Activated CD8-positive, alpha-beta memory T cell treated with anti-CD3 and anti-CD28 coated beads for 48 hours (primary cell): ENCODE data around the gene MAPK7.

Experiments
- DNase-seq, 3 experiments: peaks; one replicate each; pipeline ENCODE4 v3.0.0-alpha.2; 2020; ENCODE audit warnings: low read depth in 2 of 3, low spot score in 2 of 3

Gene MAPK7

DNA sequence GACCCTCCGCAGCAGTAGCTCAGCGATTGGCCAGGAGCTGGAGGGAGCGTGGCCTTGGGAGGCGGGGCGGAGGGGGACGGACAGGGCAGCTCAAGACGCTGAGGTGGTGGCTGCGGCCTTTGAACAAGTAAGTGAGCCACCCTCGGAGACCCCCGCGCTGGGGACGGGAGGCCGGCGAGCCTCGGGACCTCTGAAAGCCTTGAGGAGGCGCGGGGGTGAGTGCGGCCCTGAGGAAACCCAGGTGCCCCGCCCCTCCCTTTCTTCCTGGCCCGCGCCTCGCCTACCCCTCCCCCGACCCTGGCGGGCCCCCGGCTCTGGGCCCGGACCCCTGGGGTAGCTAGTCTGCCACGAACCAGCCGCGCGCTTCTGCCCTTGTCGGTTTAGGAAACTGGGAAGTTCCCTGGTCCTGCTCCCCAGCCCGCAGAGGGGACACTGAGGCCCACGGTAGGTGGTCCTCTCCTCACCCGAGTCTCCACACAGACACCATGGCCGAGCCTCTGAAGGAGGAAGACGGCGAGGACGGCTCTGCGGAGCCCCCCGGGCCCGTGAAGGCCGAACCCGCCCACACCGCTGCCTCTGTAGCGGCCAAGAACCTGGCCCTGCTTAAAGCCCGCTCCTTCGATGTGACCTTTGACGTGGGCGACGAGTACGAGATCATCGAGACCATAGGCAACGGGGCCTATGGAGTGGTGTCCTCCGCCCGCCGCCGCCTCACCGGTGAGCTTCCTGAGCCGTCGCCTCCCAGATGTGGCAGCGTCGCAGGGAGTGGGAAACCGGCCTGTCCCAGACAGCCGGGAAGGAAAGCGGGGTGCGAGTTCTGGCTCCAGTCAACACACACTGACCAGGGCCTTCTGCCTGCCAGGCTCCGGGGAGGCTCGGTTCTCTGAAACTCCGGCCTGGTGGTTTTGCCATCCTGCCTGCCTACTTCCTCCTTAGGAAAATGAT, at the start of gene MAPK7:
Gene MAPK7, plus strand, starts transcription at position 83 of the 945 bp plus-strand sequence. Its CDS starts 403 bp downstream, at position 486.
- no peak for DNase-seq

DNA sequence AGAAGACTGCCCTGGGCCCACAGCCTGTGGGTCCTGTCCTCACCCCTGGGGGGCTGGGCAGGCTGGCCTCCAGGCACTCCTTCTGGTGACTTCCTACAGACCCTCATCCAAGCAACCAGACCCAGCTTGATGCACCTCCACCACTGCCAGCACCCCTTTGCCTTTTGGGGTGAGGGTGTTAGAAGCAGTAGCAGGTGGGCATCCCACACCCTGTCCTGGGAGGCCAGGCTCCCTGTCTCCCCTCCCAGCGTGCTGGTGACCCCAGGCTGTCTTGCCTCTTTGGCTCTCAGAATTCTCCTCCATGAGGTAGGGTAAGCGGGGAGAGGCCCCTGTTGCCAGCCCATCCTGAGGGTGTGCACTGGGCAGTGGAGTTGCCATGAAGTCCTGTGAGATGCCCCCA, 49.2 kb upstream of the MAPK7 start:
- no peak for DNase-seq

DNA sequence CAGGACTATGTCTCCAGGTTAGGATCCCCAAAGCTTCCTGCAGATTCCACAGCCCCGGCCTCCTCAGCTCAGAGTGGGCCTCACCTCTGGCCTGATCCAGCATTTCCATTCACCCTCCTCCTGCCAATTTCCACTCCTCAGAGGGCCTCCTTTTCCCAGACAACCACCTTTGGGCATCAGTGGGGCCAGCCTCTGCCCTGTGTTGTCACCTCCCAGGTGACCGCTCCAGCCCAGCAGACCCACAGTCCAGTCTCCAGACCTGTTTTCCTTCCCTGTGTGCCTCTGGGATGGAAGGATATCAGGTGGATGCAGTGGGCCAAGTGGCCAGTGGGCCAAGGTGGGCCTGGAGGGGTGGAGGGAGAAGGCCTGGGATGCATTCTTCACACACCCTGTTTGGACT, 48.5 kb upstream of the MAPK7 start:
- DNase-seq: no peak

DNA sequence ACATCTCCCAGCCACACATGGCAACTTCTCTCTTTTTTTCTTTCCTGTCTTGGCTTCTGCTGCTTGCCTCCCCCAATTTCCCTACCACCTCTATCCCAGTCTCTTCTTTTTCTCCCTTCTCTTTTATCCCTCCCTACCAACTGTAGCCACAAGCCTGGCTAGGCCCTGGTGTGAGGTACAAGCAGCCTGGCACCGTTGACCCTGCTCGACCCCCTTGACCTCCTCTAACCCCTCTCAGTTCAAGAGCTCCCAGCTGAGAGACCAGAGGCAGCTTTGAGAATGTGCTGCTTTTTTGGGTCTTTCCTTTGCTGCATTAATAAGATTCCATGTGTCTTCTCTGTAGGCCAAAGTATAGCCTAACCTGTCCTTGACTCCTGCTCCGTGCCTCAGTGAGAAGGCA, 48.0 kb upstream of the MAPK7 start:
- no peak for DNase-seq

DNA sequence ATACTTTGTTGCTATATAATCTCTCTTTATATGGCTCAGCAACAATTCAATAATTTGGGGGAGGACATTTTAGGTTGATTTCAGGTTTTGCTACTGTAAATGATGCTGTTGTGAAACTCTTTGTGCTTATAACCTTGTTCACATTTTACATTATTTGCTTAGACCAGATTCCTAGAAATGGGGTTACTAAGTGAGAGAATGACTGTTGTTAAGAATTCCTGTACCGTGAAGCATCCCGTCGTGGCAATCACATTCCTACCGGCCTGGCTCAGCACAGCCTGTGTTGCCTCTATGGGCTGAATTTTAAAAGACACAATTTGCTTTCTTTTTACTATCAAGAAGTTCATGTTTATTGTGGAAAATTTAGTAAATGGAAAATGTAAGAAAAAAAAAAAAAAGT, 47.2 kb upstream of the MAPK7 start:
- DNase-seq: no peak

DNA sequence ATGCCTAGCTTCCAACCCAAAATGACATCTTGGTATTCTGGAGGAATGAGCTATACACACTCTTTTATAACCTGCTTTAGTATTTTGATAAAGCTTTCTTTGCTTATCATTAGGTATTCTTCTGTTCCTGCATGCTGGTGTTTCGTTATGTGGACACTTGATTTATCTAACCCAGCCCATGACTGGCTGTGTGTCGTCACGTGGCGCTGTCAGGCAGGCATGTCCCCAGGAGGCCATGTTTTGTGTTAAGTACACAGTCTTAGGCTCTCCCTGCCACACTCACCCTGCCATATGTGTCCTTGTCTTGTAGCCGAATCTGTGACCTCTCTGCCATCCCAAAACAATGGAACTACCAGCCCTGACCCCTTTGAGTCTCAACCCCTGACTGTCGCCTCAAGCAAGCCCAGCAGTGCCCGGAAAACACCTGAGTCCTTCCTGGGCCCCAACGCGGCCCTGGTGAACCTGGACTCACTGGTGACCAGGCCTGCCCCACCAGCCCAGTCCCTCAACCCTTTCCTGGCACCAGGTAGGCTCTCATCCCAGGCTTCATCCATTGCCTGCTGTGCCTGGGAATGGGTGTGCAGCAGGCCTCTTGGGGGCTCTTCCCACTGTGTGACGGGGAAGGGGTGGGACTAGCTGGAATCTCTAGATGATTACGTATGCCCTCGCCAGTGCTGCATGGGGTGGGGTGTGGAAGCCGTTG, 46.6 kb upstream of the MAPK7 start:
- DNase-seq: no peak

DNA sequence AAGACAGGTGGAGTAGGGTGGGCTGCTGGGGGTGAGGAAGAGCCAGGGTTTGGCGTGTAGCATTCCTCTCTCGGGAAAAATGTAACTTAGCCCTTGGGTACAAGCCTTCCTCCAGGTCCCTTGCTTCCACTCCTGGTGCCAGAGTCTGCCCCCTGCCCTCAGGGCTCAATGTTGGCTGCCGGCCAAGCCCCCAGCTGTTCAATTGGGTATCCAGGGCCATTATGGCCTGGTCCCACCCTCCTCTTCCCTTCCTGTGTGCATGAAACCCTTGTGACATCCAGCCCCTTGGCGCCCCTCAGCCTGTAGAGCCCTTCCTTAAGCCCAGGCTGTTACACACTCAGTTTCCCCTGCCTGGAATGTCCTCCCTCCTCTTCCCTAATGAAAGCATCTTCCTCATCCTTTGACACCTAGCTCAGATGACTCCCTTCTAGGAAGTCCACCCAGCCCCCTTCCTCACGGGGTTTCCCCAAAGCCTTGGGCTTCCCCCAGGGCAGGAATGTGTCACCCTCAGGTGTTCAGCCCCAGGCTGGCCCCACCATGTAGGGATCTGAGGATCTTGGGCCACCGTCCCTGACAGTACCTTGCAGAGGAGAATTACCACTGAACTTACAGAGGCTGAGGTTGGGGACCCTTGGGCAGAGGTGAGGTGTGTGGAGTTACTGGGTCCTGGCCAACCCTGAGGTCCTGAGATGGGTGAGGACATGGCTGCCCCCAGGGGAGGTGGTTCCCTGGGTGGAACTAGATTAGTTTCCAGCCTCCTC, 45.7 kb upstream of the MAPK7 start:
- DNase-seq: no peak

DNA sequence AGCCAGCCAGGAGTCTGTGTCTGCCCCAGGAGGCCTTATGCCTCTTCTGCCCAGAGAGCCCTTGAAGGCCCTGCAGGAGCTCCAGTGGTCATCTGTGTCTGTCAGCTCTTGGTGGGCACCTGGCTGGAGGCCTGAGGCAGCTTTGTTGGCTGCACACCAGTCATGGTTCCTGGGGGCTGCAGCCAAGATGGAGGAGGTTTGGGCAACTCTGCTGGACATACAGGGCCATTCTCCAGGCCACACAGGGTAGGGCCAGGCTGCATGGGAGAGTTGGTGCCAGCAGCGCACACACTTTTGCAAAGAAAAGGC, 45.2 kb upstream of the MAPK7 start:
- DNase-seq: no peak

DNA sequence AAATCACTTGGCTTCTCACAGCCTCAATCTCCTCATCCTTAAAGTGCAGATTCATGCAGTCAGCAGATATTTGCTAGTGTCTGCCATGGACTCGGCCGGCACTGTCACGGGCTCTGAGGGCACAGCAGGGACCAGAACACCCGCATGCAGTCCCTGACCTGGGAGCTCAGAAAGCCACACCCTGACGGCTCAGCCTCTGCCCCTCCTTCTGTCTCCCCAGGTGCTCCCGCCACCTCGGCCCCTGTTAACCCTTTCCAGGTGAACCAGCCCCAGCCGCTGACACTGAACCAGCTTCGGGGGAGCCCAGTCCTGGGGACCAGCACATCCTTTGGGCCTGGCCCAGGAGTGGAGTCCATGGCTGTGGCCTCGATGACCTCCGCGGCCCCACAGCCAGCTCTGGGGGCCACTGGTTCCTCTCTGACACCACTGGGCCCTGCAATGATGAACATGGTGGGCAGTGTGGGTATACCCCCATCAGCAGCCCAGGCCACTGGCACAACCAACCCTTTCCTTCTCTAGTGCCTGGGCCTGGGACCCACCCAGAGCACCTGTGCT, 44.5 kb upstream of the MAPK7 start:
- DNase-seq: no peak

DNA sequence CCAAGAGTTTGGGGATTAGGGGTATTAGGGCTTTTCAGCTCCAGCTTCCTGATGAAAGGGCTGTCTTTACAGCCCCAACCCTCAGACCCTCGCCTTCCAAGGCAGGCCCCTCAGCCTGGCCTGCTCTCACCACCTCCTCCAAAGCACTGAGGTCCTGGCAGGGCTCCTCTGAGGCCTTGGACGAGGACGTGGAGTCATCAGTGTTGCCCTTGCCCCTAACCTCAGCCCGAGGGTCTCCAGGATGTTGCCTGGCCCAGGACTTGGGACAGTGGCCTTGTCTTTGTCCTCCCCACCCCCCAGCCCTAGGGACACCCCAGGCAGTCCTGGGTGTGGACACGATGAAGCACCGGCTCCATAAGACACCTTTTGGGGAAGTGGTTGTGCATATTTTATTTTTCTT, 44.0 kb upstream of the MAPK7 start:
- DNase-seq: no peak

DNA sequence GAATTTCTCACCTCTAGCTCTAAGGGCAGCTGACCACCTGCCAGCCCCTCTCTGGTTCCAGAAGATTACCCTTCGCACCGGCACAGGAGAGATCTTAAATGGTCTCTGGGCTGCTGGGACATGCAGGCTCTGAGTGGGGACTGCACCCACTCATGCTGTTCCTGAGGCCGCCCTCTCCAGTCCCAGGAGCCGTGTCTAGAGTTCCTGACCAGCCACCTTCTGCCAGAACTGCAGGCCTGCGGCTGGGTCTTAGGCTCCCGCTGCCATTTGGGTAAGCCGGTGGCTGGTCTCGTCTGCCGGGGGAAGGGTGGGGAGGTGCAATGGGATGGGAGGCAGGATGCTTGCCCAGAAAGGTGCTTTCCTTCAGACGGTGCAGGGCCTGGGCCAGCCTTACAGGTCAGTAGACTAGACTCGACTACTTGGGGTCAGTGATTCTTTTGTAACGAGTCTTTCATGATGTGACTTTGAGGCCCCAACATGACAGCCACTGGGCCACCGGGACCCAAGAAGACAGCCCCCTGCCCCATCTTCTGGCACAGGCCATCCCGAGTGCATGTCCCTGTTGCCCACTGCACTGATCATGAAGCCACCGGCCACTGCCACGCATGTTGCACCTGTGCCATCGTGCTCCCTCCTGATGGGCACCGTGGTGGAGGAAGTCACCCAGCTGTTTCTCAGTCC, 42.2 kb upstream of the MAPK7 start:
- DNase-seq: no peak

DNA sequence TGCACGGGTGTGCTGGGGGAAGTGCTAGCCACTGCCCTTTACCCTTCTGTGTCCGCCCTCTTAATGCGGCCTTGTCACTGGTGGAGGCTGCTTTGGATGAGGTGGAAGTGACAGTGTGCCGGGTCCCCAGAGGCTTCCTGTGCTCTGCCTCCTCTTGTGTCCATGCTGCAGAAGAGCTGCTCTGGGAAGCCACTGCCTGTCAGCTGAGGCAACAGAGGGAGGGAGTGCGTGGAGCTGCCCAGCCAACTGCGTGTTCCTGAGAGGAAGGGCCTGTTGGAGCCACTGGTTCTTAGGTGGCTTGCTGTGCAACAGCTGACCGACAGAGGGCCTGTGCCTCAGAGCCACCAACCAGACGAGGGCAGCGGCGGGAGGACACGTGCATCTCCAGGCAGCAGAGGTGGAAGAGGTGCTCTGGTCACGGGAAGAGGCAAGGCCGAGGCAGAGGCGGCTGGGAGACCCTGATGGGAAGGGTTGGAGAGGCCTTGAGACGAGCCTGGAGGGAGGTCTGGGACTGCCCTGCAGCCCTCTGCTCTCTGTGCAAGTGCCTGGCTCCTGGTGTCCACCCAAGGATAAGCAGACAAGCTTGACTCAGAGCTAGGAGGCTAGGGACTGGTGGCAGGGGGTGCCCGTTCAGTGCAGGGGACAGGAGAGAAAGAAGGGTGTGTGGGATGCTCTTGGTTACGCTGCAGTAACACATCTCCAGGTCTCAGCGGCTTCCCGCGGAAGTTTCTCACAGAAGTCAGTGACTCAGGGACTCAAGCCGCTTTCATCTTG, 41.2 kb upstream of the MAPK7 start:
- no peak for DNase-seq

DNA sequence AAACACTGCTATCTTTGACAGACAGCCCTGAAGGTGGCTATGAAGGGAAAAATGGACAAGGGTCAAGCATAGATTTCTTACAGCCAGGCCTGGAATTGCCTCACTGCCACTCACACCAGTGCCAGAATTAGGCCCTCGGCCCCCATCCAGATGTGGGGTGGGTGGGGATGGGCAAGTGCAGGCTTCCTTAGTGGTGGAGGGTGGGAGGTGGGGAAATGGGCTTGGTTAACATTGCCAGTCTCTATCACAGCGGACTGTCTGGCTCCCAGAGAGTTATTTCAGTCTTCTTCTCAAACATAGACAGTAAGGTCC, 40.6 kb upstream of the MAPK7 start:
- DNase-seq: no peak

DNA sequence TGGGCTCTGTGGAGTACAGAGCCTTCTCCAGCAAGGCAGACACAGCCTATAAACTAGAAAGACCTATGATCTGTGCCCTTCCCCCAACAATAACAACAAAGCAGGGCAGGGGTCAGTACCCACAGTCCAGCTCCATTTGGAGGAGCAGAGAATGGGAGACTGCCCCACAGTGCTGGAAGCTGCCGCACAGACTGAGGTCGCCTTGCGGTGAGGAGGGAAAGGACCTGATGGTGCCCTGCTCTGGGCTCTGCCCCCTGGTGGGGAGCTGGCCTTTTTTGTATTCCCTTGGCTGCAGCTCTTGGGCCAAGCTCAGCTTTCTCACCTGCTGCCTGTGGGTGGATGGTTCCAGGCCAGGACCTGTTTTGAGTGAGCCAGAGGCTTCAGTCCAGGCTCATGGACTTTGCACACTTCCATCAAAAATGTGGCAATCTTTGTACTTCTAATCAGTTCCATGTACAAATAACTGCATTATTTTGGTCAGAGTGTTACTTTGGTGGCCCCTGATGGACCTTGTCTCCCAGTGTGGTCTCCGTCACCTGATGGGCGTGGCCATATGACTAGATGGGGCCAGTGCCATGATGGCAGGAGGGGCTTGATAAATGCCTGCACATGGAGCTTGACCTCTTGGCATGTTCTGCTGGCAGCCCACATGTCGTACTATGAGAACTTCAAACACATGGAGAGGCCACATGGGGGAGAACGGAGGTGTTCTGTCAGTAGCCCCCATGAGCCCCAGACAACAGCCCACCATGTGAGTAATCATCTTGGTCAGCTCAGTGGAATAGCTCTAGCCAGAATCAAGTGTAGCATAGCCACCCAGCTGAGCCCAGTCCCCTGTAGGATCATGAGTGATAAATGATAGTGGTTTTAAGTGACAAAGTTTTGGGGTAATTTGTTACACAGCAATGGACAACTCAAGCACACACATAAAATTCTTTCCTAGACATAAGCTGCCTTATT, 40.0 kb upstream of the MAPK7 start:
- peak; percentile 23 to 50 (median 33) for DNase-seq

DNA sequence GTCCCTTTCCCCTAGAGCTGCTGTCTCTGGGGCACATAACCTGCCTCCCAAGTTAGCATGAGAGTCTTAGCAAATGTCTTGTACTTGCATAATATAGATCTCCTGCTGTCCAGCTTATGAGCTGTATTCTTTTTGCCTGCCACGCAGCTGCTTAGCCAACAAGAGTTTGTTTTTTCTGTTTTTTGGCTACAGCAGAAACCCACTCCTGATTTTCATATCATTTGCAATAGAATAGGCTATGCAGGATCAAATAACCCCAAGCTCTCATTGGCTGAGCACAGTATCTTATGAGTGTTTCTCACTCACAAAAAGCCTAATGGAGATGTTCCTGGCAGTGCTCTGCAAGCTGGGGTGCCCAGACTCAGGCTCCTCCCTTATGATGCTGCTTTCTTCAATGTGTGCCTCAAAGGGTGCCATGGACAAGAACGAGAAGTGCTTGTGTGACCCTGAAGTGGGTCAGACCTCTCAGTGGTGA, 38.9 kb upstream of the MAPK7 start:
- DNase-seq: no peak

DNA sequence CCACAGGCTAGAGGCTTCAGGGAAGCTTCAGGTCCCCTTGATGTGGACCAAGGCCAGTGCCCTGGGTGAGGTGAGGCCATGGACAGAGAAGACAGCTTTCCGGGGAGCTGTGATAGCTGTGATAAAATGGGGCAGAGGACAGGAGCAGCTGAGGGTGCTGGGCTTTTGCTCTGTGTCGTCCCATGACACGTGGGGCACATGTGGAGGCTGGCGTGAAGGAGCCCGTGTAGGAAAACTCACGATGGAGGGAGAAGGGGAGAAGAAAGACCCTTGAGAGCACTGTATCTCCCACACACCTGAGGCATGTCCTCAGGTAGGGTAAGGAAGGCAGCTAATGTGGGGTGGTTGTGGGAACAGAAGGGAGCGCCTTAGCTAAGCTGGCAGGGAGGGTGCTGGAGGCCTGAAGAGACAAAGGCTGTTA, 37.1 kb upstream of the MAPK7 start:
- no peak for DNase-seq

DNA sequence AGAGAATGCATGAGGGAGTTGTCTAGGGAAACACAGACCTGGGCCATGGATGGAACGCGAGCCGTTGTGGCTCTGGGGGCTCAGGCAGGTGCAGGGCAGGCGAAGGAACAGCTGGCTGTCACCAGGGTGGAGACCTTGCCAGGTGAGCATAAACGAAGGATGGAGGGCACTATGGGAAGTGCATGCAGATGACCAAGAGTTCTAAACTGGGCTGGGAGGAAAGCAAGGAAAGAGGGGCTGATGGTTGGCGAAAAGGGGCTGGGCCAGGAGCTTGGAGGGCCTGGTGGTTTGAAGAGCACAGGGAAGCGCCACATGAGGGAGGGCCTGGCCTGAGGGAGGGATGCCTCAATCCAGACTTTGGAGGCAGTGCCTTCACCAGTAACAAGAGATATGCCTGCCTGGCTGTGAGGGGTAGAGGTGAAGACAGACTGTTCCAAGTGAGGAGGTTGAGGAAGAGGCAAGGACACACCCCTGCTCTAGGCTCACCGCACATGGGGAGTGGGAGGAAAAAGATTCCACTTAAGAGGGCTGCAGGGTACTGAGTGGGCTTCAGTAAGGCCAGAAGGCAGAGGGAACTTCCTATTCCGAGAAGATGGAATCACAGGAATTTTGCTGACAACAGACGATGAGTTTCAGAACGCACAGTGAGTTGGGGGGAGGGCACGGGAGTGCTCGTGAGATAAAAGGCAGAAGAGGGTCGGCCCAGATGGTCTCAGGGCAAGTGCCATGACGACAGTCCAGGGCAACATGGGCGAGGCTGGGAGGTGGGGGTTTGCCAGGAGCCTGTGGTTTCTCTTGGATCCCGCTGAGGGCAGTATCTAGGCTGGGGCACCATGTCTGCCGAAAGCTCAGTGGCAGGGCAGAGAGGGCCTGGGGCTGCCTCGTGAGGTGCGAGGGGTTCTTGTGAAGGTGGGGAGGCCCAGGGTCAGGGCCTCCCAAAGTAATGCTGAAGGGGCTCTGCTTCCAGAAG, 36.4 kb upstream of the MAPK7 start:
- no peak for DNase-seq
